ENCODE data around the gene IGSF8. TPM values are rescaled to one million over a fixed set of nuclear protein-coding genes. Genes with fewer than 3 reads are reported as not detected.

Gene IGSF8
- polyA plus RNA-seq, 1 of the 3 experiments (the other 2 are of a cell fraction) = 67.9 TPM

DNA sequence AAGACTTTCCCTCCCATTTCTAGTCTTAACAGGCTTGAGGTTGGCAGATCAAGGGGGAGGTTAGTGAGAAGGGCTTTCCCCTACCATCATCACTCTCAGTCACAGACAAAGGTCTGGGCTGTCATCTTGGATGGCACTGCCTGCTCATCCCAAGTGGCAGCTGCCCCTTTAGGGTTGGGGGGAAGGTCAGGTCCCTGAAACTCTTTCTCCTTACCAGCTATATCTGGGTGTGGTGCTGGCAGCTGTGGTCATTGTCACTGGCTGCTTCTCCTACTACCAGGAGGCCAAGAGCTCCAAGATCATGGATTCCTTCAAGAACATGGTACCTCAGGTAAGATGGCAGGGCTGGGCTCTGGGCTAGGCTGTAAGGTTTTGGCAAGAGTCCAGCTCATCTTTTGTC lies 25.3 kb upstream of the IGSF8 start:
- CTCF ChIA-PET = interaction anchor here (1.0 to 1.6 kb wide), 2 partner anchors 22 to 85 kb away, joined by 3 to 5 read pairs; no protein-coding TSS in a partner anchor

GRCh38 chr1:160122978-160123495 lies 24.6 kb upstream of the IGSF8 start:
- Histone ChIP-seq H3K4me2 (no peak overlapping the region), H3K9ac (no peak overlapping the region), H3F3A (replicated peaks; ENCODE audit: insufficient read depth) (no peaks in the 10 kb centered on the region), H4K20me1 (ENCODE audit: insufficient read depth) (no peaks in the 10 kb centered on the region), H3K4me1 (ENCODE audit: control insufficient read depth in 1 of 2, insufficient read depth in 2 of 2, low read depth in 1 of 2, low read length in 1 of 2) (peaks cover 0 to 8% of the 10 kb centered on the region in 2 experiments; a peak in 1 of 4 replicates), H3K27me3 (ENCODE audit: insufficient read depth) (no peaks in the 10 kb centered on the region), H3K36me3 (replicated peaks in 1 of 2; ENCODE audit: control insufficient read depth in 1 of 2, insufficient read depth in 2 of 2, low read length in 1 of 2) (no peaks in the 10 kb centered on the region), H3K27ac (ENCODE audit: low read depth in 2 of 2, low read length in 1 of 2) (no peak overlapping the region), H3K9me2 (no peaks in the 10 kb centered on the region), H2AFZ (ENCODE audit: low read depth) (no peak overlapping the region), H3K79me2 (ENCODE audit: insufficient read depth) (no peaks in the 10 kb centered on the region), H3K9me3 (no peaks in the 10 kb centered on the region), H3K4me3 (ENCODE audit: low read depth in 2 of 2, low read length in 1 of 2) (no peak overlapping the region)
- ChIA-PET CTCF (interaction anchor here (1.1 to 2.9 kb wide), 3 partner anchors 18 to 70 kb away, joined by 4 to 11 read pairs (median 5); no protein-coding TSS in a partner anchor), POLR2A (no interaction called here)
- no peak for DNase-seq
- TF ChIP-seq POLR2AphosphoS5 (IDR thresholded peaks at IDR 0.05; ENCODE audit: low read depth, low read length) = no peak
- TF ChIP-seq, protein P1, sequence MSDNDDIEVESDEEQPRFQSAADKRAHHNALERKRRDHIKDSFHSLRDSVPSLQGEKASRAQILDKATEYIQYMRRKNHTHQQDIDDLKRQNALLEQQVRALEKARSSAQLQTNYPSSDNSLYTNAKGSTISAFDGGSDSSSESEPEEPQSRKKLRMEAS (IDR thresholded peaks at IDR 0.05; ENCODE audit: low read depth) = no peak
- TF ChIP-seq SIN3A (IDR thresholded peaks at IDR 0.05; ENCODE audit: borderline replicate concordance, low read depth, low read length) = no peak
- no peak for TF ChIP-seq NFIC (IDR thresholded peaks at IDR 0.05; ENCODE audit: borderline replicate concordance)
- no peak for TF ChIP-seq CHD2 (IDR thresholded peaks at IDR 0.05; ENCODE audit: low read length, partially characterized antibody)
- TF ChIP-seq RAD21 (IDR thresholded peaks at IDR 0.05; ENCODE audit: low read length) = no peak
- no peak for TF ChIP-seq MXI1 (IDR thresholded peaks at IDR 0.05; ENCODE audit: low read depth, low read length)
- TF ChIP-seq ZBTB33 (IDR thresholded peaks at IDR 0.05; ENCODE audit: borderline replicate concordance, low read depth) = no peak
- TF ChIP-seq TAF1 (IDR thresholded peaks at IDR 0.05; ENCODE audit: borderline replicate concordance, low read depth, low read length) = no peak
- TF ChIP-seq, protein P2, sequence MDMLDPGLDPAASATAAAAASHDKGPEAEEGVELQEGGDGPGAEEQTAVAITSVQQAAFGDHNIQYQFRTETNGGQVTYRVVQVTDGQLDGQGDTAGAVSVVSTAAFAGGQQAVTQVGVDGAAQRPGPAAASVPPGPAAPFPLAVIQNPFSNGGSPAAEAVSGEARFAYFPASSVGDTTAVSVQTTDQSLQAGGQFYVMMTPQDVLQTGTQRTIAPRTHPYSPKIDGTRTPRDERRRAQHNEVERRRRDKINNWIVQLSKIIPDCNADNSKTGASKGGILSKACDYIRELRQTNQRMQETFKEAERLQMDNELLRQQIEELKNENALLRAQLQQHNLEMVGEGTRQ (IDR thresholded peaks at IDR 0.05; ENCODE audit: borderline replicate concordance, low read depth, low read length) = no peak
- TF ChIP-seq RCOR1 (IDR thresholded peaks at IDR 0.05; ENCODE audit: low read length) = no peak
- no peak for TF ChIP-seq SMC3 (IDR thresholded peaks at IDR 0.05; ENCODE audit: low read depth, low read length)
- TF ChIP-seq FOXM1 (IDR thresholded peaks at IDR 0.05; ENCODE audit: low read depth) = no peak
- no peak for TF ChIP-seq GABPA (IDR thresholded peaks at IDR 0.05; ENCODE audit: low read depth)
- no peak for TF ChIP-seq EZH2phosphoT487 (IDR thresholded peaks at IDR 0.05; ENCODE audit: borderline replicate concordance, low read depth)
- TF ChIP-seq FOSL2 (IDR thresholded peaks at IDR 0.05; ENCODE audit: borderline replicate concordance, low read depth) = no peak
- no peak for TF ChIP-seq FOXJ3 (CRISPR knock-in tag; IDR thresholded peaks at IDR 0.05)
- no peak for TF ChIP-seq CTCF (IDR thresholded peaks at IDR 0.05)
- TF ChIP-seq JUND (IDR thresholded peaks at IDR 0.05) = no peak
- 66% methylated on average over 10 of the region's 16 CpGs for WGBS (ENCODE audit: low lambda C conversion rate)

More for the DNA sequence above, 25.3 kb upstream of the IGSF8 start:
- Histone ChIP-seq H3K27me3 (ENCODE audit: insufficient read depth) (no peaks in the 10 kb centered on the region), H3K9me2 (no peaks in the 10 kb centered on the region), H3K4me1 (ENCODE audit: control insufficient read depth in 1 of 2, insufficient read depth in 2 of 2, low read depth in 1 of 2, low read length in 1 of 2) (peaks cover 0 to 8% of the 10 kb centered on the region in 2 experiments; a peak in 1 of 4 replicates), H2AFZ (ENCODE audit: low read depth) (no peak overlapping the region), H3K79me2 (ENCODE audit: insufficient read depth) (no peaks in the 10 kb centered on the region), H3K9ac (no peak overlapping the region), H4K20me1 (ENCODE audit: insufficient read depth) (no peaks in the 10 kb centered on the region), H3K4me2 (no peak overlapping the region), H3K36me3 (replicated peaks in 1 of 2; ENCODE audit: control insufficient read depth in 1 of 2, insufficient read depth in 2 of 2, low read length in 1 of 2) (no peaks in the 10 kb centered on the region), H3F3A (replicated peaks; ENCODE audit: insufficient read depth) (no peaks in the 10 kb centered on the region), H3K9me3 (no peaks in the 10 kb centered on the region), H3K27ac (ENCODE audit: low read depth in 2 of 2, low read length in 1 of 2) (no peak overlapping the region), H3K4me3 (ENCODE audit: low read depth in 2 of 2, low read length in 1 of 2) (no peak overlapping the region)
- POLR2A ChIA-PET = no interaction called here
- TF ChIP-seq CHD2 (IDR thresholded peaks at IDR 0.05; ENCODE audit: low read length, partially characterized antibody) (no peak), MEF2A (IDR thresholded peaks at IDR 0.05; ENCODE audit: borderline replicate concordance, low read depth) (no peak), MXI1 (IDR thresholded peaks at IDR 0.05; ENCODE audit: low read depth, low read length) (no peak), NRF1 (IDR thresholded peaks at IDR 0.05; ENCODE audit: low read depth, low read length) (no peak), TCF12 (IDR thresholded peaks at IDR 0.05) (no peak), NFIC (IDR thresholded peaks at IDR 0.05; ENCODE audit: borderline replicate concordance) (no peak), SMC3 (IDR thresholded peaks at IDR 0.05; ENCODE audit: low read depth, low read length) (no peak), TAF1 (IDR thresholded peaks at IDR 0.05; ENCODE audit: borderline replicate concordance, low read depth, low read length) (no peak), TEAD4 (IDR thresholded peaks at IDR 0.05; ENCODE audit: borderline replicate concordance, insufficient read depth) (no peak), GABPA (IDR thresholded peaks at IDR 0.05; ENCODE audit: low read depth) (no peak), GATA2 (CRISPR knock-in tag; IDR thresholded peaks at IDR 0.05) (no peak)
- no peak for DNase-seq

Data from SK-N-SH (cell line).